ENCODE results near the gene NRP2. TPM values are rescaled to one million over a fixed set of nuclear protein-coding genes. Genes with fewer than 3 reads are reported as not detected.

NRP2 gene
- total RNA-seq, 4 donors from 2014 or later: 1.6 to 4.1 (median 2.2) TPM

- TF ChIP-seq, protein P1, sequence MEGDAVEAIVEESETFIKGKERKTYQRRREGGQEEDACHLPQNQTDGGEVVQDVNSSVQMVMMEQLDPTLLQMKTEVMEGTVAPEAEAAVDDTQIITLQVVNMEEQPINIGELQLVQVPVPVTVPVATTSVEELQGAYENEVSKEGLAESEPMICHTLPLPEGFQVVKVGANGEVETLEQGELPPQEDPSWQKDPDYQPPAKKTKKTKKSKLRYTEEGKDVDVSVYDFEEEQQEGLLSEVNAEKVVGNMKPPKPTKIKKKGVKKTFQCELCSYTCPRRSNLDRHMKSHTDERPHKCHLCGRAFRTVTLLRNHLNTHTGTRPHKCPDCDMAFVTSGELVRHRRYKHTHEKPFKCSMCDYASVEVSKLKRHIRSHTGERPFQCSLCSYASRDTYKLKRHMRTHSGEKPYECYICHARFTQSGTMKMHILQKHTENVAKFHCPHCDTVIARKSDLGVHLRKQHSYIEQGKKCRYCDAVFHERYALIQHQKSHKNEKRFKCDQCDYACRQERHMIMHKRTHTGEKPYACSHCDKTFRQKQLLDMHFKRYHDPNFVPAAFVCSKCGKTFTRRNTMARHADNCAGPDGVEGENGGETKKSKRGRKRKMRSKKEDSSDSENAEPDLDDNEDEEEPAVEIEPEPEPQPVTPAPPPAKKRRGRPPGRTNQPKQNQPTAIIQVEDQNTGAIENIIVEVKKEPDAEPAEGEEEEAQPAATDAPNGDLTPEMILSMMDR (IDR thresholded peaks at IDR 0.05 in 4 of 5, conservative IDR thresholded peaks at IDR 0.05 in 1 of 5): no peak
- no peak for TF ChIP-seq POLR2A (IDR thresholded peaks at IDR 0.05)
- H3K27ac ChIP-seq: peak overlapping the region in 1 of 4 donors; percentile 4
- no peak for DNase-seq
- H3K4me1 ChIP-seq: peaks cover 8 to 43% of the 10 kb centered on the region in 2 donors
- in situ Hi-C loops (cut with MboI; ENCODE audit: low sequenced_read_pairs in 4 of 4) (no loop called here), intact Hi-C loops (cut with DNase I; ENCODE audit: low total_unique reads) (no loop called here)
- no peaks in the 10 kb centered on the region for H3K36me3 ChIP-seq
- H3K4me3 ChIP-seq: no peak overlapping the region
- H3K9me3 ChIP-seq: no peaks in the 10 kb centered on the region
- peak; percentile 10 to 32 for ATAC-seq
- no peaks in the 10 kb centered on the region for H3K27me3 ChIP-seq
Observed at GRCh38 chr2:205704127-205704741, 21.9 kb downstream of the NRP2 start.

DNA sequence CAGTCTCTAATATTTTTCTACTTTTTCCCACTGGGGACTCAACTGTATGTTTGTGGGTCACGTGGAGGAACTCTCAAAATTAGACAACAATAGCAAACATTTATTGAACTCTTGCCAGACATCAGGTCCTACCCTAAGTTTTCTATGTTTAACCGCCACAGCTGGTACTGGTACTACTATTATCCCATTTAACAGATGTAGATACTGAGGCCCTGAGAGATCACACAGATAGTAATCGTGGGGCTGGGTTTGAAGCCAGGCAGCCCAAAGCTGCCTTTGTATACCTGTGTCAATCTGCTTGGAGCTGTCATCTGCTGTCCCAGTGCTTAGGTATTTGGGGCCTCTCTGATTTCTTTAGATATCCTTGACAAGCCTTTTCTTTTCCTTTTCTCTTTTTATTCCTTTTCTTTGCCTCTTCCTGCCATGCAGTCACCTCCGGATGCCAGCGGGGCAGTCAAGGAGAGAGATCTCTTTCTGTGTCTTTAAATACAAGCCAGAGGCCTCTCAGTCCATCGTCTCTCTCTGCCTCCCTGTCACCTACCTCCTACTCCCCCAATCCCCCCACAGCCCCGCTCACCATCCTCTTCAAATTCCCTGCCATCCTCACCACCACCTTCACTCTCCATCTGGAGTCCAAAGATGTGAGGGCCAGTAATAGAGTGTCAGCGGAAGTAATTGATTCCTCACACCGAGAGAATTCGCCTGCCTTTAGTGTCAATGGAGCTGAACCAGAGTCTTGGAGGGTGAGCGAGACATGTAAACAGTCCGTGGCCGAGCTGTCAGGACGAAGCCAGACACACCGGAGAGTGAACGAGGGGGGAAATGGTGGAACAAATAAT is 23.4 kb downstream of the NRP2 start:
- Histone ChIP-seq H3K27me3 (no peaks in the 10 kb centered on the region), H3K4me1 (peaks cover 8 to 43% of the 10 kb centered on the region in 2 donors), H3K9me3 (no peaks in the 10 kb centered on the region), H3K4me3 (no peak overlapping the region), H3K27ac (peak overlapping the region; percentile 56 to 71 (median 64)), H3K36me3 (no peaks in the 10 kb centered on the region)
- ATAC-seq: no peak
- intact Hi-C loops (cut with DNase I; ENCODE audit: low total_unique reads) (no loop called here), in situ Hi-C loops (cut with MboI; ENCODE audit: low sequenced_read_pairs in 4 of 4) (no loop called here)
- no peak for DNase-seq
- TF ChIP-seq, protein P1 (IDR thresholded peaks at IDR 0.05 in 4 of 5, conservative IDR thresholded peaks at IDR 0.05 in 1 of 5): no peak
- TF ChIP-seq POLR2A (IDR thresholded peaks at IDR 0.05): no peak

DNA sequence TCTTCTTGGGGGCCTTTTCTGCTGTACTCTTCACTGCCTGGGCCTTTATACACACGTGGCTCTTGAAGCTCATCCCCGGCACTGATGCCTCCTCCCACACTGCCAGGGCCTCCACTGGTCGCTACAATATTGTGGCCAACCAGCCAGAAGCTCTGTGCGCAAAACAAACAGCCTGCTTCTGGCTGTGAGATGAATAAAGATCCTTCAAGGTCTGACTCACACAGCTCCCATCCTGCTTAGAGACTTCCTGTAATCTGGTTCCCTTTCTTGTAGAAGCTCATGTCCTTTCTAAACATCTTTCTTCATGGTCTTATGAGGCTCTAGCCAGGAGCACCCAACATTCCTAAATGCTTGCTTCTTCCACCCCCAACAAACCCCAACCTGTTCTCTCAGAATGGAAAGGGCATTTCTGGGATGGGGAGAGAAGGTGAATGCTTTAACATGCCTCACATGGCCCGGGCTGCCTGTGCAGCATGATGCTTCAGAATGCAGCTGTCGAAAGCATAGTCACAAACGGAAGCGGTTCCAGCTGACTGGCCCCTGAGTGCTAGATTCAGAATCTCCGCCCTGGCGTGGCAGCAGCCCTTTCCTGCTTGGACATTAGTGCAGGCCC is 24.6 kb downstream of the NRP2 start:
- in situ Hi-C loops (cut with MboI; ENCODE audit: low sequenced_read_pairs in 4 of 4) (no loop called here), intact Hi-C loops (cut with DNase I; ENCODE audit: low total_unique reads) (no loop called here)
- DNase-seq: peak in 1 of 2 donors; percentile 45
- H3K9me3 ChIP-seq: no peaks in the 10 kb centered on the region
- peak overlapping the region; percentile 56 to 71 (median 64) for H3K27ac ChIP-seq
- no peaks in the 10 kb centered on the region for H3K27me3 ChIP-seq
- H3K36me3 ChIP-seq: no peaks in the 10 kb centered on the region
- TF ChIP-seq POLR2A (IDR thresholded peaks at IDR 0.05): no peak
- TF ChIP-seq, protein P1 (IDR thresholded peaks at IDR 0.05 in 4 of 5, conservative IDR thresholded peaks at IDR 0.05 in 1 of 5): no peak
- H3K4me1 ChIP-seq: peaks cover 8 to 43% of the 10 kb centered on the region in 2 donors
- no peak overlapping the region for H3K4me3 ChIP-seq
- peak; percentile 56 to 62 for ATAC-seq

DNA sequence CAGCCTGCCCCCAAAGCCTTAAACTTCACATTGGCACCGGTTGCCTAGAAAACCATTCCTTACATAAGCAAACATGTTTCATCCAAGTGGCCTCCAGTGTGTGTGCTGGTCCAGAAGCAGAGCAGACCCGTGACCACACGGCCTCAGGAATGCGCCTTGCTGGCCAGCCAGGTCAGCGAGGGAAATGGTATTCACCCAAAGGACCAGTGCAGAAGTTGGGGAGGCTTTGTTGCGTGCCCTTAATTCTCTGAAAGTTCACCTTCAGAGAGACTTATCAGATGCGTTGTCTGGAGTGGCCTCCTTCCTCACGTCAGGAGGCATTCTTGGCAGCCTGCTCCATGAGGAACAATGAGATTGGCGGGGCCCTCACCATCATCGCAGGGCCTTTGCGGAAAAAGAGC is 25.9 kb downstream of the NRP2 start:
- Histone ChIP-seq H3K4me1 (peaks cover 8 to 32% of the 10 kb centered on the region in 2 donors), H3K9me3 (no peaks in the 10 kb centered on the region), H3K36me3 (no peaks in the 10 kb centered on the region), H3K27me3 (no peaks in the 10 kb centered on the region), H3K4me3 (no peak overlapping the region), H3K27ac (peak overlapping the region in 3 of 4 donors; percentile 58 to 71 (median 70))
- ATAC-seq (peak in 1 of 2 donors; percentile 22), DNase-seq (no peak)
- intact Hi-C loops (cut with DNase I; ENCODE audit: low total_unique reads) (no loop called here), in situ Hi-C loops (cut with MboI; ENCODE audit: low sequenced_read_pairs in 4 of 4) (no loop called here)
- no peak for TF ChIP-seq POLR2A (IDR thresholded peaks at IDR 0.05)
- TF ChIP-seq, protein P1 (IDR thresholded peaks at IDR 0.05 in 4 of 5, conservative IDR thresholded peaks at IDR 0.05 in 1 of 5): no peak

All from gastrocnemius medialis (tissue), 4 donors.